Measurements from ENCODE around the gene IGSF21.

DNA sequence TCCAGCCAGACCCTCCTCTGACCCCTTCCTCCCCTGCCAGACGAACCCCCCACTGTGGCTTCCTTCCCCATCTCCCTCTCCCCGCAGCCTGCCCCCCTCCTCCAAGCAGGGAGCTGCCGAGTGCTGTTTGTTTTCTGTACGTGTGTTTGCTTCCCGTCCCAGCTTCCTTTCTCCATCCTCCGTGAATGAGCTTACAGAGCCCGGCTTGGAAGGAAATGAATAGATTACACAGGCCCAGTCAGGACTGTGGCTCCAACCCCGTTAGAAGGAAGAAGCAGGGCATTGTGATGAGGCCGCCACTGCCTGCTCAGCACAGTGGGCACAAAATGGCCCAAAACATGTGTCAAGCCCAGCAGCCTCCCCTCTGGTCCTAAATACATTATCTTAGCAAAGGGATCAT lies 123.2 kb downstream of the IGSF21 start:
- TF ChIP-seq, protein P1, sequence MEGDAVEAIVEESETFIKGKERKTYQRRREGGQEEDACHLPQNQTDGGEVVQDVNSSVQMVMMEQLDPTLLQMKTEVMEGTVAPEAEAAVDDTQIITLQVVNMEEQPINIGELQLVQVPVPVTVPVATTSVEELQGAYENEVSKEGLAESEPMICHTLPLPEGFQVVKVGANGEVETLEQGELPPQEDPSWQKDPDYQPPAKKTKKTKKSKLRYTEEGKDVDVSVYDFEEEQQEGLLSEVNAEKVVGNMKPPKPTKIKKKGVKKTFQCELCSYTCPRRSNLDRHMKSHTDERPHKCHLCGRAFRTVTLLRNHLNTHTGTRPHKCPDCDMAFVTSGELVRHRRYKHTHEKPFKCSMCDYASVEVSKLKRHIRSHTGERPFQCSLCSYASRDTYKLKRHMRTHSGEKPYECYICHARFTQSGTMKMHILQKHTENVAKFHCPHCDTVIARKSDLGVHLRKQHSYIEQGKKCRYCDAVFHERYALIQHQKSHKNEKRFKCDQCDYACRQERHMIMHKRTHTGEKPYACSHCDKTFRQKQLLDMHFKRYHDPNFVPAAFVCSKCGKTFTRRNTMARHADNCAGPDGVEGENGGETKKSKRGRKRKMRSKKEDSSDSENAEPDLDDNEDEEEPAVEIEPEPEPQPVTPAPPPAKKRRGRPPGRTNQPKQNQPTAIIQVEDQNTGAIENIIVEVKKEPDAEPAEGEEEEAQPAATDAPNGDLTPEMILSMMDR (IDR thresholded peaks at IDR 0.05): no peak
- no peak for TF ChIP-seq POLR2A (IDR thresholded peaks at IDR 0.05)
